GM12892 (cell line): Measurements from ENCODE around the gene PCID2.

ENCODE experiments used
- DNase-seq: peaks from one replicate; pipeline ENCODE4 v3.0.0; 2011; ENCODE audit not compliant: insufficient read length
- FAIRE-seq: peaks from 2 replicates; lab custom pipeline; 2011; peaks lifted over from hg19 to GRCh38; lab: Jason Lieb, UNC
- POLR2A ChIP-seq: IDR thresholded peaks from 2 replicates; pipeline ENCODE4 v1.6.1; 2011; ENCODE audit warnings: low read depth, low read length, control low read depth
- POLR2AphosphoS5 ChIP-seq: IDR thresholded peaks from 2 replicates; pipeline ENCODE4 v1.6.1; 2011; ENCODE audit warnings: low read depth, low read length, control low read depth
- TAF1 ChIP-seq: IDR thresholded peaks from 2 replicates; pipeline ENCODE4 v1.6.1; 2011; ENCODE audit warnings: low read depth, mild to moderate bottlenecking, control low read depth, low read length, borderline replicate concordance

Gene PCID2

GRCh38 chr13:113141601-113141970 is 66.9 kb downstream of the PCID2 start:
- DNase-seq (no peak), FAIRE-seq (no peak)
- TF ChIP-seq TAF1 (no peak), POLR2AphosphoS5 (no peak), POLR2A (no peak)

DNA sequence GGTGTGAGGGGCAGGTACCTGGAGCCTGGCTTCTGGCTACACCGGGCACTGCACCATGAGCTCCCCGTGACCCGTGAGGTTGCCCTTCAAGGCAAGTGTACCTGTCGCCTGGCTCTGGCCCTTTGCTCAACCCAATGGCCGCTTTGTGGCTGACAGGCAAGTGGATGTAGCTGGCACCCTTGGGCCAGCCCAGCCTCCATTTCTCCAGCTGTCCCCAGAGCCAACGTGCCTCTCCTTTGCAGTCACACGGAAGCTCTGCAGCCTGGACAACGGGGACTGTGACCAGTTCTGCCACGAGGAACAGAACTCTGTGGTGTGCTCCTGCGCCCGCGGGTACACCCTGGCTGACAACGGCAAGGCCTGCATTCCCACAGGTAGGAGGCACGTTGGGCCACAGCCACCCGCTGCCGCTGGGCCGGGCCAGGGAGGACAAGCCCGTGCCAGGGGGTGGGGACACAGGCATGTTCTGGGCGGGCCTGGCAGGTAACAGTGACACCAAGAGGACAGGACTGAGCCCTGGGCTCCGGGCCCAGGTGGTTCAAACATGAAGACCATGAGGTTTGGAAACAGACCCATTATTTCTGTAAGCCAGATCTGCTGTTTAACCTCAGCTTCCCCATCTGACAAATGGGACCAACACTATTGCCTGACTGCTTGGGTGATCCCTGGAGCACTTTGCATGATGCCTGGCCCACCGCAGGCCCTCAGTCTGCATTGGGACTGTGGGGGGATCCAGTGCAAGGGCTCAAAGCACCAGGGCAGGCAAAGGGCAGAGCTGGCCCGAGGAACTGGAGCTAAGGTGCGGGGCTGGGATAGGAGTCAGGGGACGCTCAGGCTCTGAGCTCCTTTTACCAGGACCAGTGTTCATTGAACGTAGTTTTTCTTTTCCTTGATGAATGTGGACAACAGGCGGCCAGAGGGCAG is 67.5 kb downstream of the PCID2 start:
- TF ChIP-seq POLR2A, result no peak
- TF ChIP-seq POLR2AphosphoS5, result no peak
- no peak for TF ChIP-seq TAF1
- FAIRE-seq, result no peak
- DNase-seq, result no peak

- no peak for TF ChIP-seq POLR2A
- TF ChIP-seq TAF1, result no peak
- no peak for TF ChIP-seq POLR2AphosphoS5
- FAIRE-seq (no peak), DNase-seq (no peak)
Observed at GRCh38 chr13:113139577-113139976, 68.9 kb downstream of the PCID2 start.

DNA sequence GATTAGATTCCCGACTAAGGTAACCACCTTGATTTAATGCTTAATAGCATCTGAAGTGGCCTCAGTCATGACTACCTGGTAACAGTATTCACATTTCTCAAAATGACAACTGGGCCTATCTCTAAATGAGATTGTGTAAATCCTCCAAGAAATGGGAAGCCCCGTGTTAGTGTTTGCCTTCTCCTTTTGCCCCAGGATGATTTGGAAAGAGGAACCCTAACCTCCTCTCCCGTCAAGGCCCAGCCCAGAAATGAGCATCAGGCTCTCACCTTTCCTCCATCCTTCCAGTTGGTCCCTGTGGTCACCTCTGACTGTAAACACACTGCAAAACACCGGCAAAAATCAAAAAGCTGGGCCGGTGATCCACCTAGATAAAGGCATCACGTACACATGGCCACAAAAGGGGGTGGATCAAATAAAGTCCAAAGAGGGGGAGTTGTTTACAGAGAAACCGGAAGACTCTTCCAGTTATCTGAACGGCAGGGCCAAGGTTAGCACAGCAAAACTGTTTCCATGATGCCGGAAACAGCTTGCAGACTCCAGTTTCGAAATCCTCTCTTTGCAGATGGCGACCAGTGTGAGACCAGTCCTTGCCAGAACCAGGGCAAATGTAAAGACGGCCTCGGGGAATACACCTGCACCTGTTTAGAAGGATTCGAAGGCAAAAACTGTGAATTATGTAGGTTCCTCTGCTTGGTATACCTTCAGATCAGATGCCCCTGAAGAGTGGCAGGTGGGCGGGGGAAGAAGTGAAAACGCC is 69.5 kb downstream of the PCID2 start:
- FAIRE-seq, result no peak
- TF ChIP-seq POLR2A (no peak), TAF1 (no peak), POLR2AphosphoS5 (no peak)
- no peak for DNase-seq

DNA sequence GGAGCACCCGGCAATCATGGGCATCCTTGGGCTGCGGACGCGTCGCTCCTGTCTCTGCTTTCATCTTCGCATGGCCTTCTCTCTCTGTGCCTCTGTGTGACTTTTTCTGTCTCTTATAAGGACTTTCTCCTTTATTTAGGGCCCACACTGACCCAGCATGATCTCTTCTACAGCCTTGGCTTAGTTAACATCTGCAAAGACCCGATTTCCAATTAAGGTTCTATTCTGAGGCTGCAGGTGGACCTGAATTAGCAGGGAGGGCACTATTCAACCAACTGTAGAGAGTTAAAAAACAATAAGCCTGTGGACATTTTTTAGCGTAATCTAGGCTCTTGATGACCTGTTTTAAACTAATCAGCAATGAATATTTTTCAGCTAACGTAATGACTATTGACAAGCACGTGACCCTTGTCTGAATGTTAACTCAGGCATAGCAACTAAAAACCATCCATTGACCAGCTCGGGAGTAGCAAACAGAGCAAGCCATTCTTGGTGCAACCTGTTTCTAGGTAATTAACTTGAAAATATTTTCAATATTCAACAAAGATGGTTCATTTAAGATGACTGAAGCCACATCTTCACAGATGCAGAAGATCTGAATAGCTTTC is 70.7 kb downstream of the PCID2 start:
- no peak for FAIRE-seq

DNA sequence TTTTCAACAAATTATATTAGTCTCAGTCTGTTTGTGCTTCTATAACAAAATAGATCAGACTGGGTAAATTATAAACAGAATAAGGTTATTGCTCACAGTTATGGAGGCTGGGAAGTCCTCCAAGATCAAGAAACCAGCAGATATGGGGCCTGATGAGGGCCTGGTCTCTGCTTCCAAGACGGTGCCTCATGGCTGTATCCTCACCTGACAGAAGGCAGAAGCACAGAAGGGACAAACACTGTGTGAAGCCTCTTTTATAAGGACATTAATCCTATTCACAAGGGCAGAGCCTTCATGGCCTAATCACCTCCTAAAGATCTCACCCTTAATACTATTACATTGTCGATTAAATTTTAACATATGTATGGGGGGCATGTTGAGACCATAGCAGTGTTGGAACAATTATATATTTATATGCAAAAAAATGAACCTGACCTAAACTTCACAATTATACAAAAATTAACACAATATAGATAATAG is 73.1 kb downstream of the PCID2 start:
- TF ChIP-seq TAF1 (no peak), POLR2A (no peak), POLR2AphosphoS5 (no peak)
- no peak for FAIRE-seq
- no peak for DNase-seq

More for the DNA sequence above, 70.7 kb downstream of the PCID2 start:
- no peak for TF ChIP-seq POLR2AphosphoS5
- TF ChIP-seq POLR2A, result no peak
- TF ChIP-seq TAF1, result no peak
- no peak for DNase-seq

DNA sequence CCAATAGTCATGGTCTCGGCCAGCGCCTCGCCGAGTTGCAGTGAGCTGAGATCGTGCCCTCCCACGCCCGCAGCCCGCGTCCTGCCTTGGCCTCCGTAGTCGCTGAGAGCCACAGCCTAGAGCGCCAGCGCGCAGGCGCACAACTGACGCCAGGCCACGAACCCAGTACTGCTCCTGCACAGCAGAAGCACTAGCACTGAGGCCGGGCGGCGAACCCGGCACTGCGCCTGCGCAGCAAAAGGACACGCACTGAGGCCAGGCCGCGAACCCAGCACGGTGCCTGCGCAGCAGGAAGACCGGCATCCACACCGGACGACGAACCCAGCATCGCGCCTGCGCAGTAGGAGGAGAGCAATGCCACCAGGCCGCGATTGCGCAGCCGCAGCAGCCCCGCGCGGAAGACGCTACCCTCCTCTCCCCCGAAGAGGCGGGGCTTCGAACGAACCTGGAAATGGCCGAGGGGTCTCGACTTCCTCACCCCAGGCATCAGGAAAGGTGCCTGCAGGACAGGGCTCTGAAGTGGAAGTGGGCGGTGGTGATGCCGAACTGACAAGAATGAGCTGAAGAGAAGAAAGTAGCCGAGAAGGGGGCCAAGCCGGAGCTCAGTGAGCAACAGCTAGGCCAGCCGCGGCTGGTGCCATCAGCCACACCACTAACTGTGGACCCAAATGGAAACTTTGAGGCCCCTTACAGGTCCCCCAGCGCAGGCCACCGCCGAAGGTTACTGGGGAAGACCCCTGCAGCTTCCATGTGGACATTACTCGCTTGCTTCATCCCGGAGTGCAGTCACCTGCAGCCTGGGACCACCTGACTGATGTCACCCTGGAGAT is 78.3 kb downstream of the PCID2 start:
- FAIRE-seq (no peak), DNase-seq (no peak)
- TF ChIP-seq TAF1, result no peak

- DNase-seq (no peak), FAIRE-seq (no peak)
- TF ChIP-seq TAF1, result no peak
- no peak for TF ChIP-seq POLR2A
- no peak for TF ChIP-seq POLR2AphosphoS5
Observed at GRCh38 chr13:113129480-113129879, 79.0 kb downstream of the PCID2 start.
